Activated CD4-positive, alpha-beta T cell treated with anti-CD3 and anti-CD28 coated beads, Interleukin-2, Interleukin-4, amounts not matched to agents 100 ng/mL and 50 ng/mL, durations not matched to agents 16 hours and 8 hours (primary cell): Measurements from ENCODE around the gene PLSCR2.
"Not testable (repeated sequence)": the region's sequence is repeated elsewhere in the genome, so short reads cannot be mapped to it uniquely, and the experiment has no call there.

Source experiments
- DNase-seq: peaks from one replicate; pipeline ENCODE4 v3.0.0-alpha.2; 2020; ENCODE audit warnings: low spot score

PLSCR2 gene

DNA sequence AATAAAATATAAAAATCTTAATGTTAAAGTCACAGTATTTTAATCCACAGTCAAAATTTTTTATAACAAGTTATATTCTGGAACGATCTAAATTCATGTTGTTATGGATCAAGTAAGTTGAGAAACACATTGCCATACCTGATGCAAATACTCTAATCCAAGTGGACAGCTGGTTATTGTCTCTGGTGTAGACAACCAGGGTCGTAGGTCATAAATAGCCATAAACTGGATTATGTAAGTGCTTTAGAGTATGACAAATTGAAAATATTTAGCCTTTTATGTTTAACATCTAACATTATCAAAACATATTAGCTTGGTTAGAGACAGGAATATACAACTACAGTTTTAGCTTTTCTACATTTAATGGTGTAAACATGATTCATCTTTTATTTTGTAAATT, 53.0 kb downstream of the PLSCR2 start:
- DNase-seq = no peak

DNA sequence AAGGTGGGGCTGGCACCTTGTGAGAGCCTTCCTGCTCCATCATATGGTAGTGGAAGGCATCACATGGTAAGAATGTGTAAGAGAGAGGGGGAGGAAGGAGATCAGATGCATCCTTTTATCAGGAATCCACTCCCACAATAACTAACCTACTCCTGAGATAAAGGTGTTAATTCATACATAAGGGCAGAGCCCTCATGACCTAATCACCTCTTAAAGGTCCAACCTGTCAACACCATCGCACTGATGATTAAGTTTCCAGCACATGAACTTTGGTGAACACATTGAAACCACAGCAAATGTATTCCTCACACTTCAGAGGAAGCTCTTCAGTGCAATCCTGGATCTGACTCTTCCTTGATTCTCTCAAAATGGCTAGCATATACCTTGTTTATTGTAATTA, 55.4 kb downstream of the PLSCR2 start:
- no peak for DNase-seq

DNA sequence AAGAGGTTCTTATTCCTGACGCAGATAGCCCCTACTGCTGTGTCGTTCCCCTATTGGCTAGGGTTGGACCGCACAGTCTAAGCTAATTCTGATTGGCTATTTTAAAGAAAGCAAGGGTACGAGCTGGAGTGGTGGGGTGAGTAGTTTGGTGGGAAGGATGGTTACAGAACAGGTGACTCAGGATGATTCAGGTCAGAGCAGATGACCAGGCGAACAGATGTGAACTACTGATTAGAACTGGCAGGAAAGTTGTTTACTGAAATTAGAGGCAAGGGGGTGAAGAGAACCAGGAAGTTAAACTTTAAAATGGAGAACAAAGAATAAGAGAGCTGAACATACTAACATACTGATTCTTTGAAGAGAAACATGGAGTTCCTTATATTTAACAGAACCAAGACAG, 56.6 kb downstream of the PLSCR2 start:
- not testable (repeated sequence) for DNase-seq

DNA sequence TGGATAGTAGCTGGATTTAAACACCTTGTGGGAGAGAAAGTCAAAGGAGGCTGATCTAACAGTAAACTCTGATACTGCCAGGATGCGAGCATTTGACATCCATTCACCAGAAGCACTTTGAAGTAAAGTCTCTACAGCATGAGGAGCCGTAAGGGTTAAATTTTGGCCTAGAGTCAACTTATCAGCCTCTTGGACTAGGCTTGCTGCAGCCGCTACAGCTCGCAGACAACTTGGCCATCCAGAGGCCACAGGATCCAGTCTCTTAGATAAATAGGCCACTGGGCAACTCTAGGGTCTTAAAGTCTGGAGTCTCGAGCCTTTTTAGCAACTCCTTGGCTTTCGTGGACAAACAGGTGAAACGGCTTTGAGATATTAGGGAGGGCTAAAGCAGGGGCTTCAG, 61.4 kb downstream of the PLSCR2 start:
- no peak for DNase-seq

DNA sequence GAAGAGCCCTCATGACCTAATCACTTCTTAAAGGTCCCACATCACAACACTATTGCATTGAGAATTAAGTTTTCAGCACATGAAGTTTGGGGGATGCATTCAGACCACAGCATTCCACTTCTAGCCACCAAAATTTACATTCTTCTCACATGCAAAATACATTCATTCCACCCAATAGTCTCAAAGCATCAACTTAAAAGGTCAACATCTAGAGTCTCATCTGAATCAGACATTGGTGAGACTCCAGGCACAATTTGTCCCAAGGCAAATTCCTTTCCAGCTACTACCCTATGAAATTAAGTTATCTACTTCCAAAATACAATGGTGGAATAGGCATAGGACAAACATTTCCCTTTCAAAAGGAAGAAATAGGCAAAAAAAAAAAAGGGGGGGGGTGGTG, 64.9 kb downstream of the PLSCR2 start:
- DNase-seq = no peak

DNA sequence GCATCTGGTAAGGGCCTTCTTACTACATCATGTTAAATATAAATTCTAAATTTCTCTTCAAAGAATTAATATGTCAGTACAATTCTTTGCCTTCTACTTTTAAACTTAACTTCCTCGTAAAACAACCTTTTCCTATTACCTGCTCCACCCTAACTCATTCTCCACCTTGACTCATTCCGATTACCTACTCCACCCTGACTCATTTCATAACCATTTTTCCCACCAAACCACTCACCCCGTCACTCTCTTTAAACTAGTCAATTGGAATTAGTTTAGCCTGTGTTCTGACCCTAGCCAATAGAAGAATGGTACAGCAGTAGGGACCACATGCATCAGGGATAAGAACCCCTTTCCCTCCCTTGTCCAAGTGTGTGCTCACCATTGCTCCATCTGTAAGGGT, 65.6 kb downstream of the PLSCR2 start:
- DNase-seq = no peak

DNA sequence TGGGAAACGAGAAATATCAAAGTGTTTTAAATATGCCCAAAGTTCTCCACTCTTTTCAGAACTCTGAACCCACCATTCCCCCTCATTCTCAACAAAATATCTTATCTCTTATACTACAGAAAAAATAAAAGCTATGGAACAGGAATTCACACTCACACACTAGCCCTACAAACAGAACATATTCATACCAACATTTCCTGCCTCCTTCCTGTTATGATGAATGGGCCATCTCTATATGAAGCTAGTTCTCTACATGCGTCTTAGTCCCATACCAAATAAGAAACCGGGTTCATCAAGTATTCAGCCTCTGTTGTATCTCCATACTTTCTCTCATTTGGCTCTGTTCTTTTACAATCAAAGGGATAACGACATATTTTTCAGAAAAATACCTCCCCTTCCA, 72.6 kb downstream of the PLSCR2 start:
- no peak for DNase-seq

DNA sequence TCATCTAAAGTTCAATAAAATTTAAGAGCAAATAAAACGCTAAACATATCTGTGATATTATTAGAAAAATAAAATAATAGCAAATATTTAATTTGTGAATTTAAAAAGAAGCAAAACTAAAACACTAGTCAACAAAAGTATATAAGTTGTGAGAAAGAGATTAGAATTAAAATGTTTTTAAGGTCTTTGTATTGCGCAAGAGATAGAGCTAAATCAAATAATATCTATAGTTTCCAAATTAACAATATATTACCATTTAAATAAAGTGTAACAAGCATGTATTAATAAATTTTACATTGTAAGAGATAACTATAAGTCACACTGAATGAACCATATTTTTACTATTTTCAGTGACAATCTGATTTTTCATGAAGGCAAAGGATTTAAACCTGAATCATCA, 74.2 kb downstream of the PLSCR2 start:
- no peak for DNase-seq

DNA sequence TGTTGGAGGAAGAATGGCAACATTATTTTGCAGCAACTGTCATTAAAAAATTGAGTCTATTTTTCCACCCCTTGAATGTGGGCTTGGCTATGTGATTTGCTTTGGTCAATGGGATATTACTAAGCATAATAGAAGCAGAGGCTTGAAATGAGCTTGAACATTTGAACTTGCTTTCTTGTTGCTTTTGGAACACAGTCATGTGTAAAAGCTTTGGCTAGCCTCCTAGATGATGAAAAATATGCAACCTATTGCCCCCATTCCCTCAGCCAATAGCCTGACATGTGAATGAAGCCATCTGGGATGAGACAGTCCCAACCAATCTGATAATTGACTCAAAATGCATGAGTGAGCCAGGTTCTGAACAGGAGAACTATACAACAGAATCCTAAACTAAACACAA, 78.4 kb downstream of the PLSCR2 start:
- DNase-seq = no peak

DNA sequence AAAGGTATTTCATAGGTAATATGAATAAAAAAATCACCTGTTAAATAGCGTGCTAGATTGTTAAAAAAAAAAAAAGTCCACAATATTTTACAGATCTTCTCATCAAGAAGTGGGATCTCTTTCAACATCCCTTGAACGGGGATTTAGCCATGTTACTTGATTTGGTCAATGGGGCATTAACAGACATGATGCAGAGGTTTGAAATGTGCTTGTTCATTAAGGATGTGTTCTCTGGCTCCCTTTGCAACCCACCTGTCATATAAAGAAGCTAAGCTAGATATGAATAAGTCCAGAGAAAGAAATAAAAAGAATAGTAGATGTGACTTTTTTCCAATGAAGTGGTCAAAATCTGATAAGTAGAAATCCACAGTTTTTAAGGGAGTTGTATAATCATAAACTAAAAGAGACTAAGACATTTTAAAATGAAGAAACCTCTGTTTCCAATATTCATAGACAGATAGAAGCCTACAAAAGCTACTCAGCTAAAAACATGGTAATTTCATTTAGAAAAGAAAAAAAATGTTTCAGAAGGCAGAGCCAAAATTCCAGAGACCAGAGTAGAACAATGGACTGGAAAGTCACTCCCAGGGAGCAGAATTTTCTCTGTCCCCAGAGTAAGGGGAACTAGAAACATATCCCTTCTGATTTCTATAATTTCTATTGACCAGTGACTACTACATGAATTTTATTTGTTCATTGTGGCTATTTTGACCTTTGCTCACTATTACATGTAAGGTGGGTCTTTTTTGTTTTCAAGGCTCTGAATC, 79.2 kb downstream of the PLSCR2 start:
- no peak for DNase-seq

DNA sequence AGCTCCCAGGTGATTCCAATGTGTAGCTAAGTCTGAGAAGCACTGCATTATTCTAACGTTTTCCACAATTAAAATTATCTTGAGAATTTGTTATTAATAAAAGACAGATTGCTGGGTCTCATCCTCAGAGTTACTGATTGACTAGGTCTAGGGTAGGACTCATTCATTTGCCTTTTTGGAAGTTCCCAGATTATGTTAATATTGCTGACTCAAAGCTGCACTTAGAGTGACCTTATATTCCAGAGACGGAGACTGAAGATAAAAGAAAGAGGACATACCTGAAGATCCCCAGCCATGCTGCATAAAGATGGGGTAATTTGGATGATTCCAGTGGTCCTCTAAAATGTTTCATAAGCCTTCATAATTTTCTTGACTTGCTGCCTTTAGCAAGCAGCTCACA, 81.8 kb downstream of the PLSCR2 start:
- DNase-seq = no peak

DNA sequence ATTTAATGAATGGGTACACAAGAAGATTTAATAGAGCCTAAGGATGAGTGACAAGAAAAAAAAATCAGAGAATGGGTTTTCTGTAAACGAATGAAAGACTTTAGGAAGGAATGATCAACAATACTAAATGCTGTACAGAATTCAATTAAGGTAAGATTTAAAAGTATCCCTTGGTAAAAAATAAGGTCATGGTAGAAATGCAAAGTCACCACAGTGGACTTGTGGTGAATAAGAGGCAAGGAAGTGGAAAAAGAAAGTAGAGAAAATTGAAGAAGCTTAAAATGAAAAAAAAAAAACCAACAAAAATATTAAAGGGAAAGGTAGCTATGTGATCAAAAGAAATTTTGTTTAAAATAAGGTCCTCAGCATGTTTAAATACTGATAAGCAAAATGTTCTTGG, 82.4 kb downstream of the PLSCR2 start:
- DNase-seq = no peak

DNA sequence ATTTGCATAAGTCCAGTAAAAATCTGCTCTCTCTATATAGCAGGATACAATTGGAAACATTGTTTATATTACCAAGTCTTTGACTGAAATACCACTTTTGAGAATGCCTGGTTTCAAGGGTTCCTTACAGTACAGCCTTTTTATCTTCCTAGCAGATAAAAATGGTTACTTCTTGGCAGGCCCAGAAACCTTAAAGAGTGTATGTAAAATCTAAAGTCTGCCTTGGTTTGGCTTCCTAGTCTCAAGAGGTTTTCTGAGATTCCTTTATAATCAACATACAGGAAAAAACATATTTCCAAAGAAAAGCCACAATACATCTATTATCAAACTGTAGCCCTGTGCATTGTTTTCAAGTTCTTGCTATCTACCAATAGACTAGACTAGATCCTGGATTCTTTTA, 84.6 kb downstream of the PLSCR2 start:
- DNase-seq = no peak
